ENCODE measurements around the gene SIRT7. TPM values are rescaled to one million over a fixed set of nuclear protein-coding genes. Genes with fewer than 3 reads are reported as not detected.

The SIRT7 gene
- total and polyA plus RNA-seq, 9 donors, result 3.4 to 17.7 (median 15.2) TPM

- intact Hi-C loops (cut with DNase I), result no loop called here
- H3K27ac ChIP-seq, result no peak overlapping the region
- 41 to 46% (median 42%) methylated on average over 21 of the region's 21 CpGs for WGBS, 3 donors
- H3K9me3 ChIP-seq, result no peaks in the 10 kb centered on the region
- no peaks in the 10 kb centered on the region for H3K36me3 ChIP-seq
- DNase-seq, result no peak
- no peaks in the 10 kb centered on the region for H3K27me3 ChIP-seq
- H3K4me1 ChIP-seq (ENCODE audit: insufficient read depth), result peaks cover 2% of the 10 kb centered on the region
- TF ChIP-seq POLR2A (IDR thresholded peaks at IDR 0.05) (no peak), CTCF (IDR thresholded peaks at IDR 0.05) (no peak), EP300 (IDR thresholded peaks at IDR 0.05) (no peak)
- H3K4me3 ChIP-seq, result no peak overlapping the region
Observed at GRCh38 chr17:81901167-81902022, 16.6 kb downstream of the SIRT7 start.

GRCh38 chr17:81900181-81900820 is 17.7 kb downstream of the SIRT7 start:
- DNase-seq, result no peak
- H3K27me3 ChIP-seq, result no peaks in the 10 kb centered on the region
- no peaks in the 10 kb centered on the region for H3K36me3 ChIP-seq
- no peaks in the 10 kb centered on the region for H3K9me3 ChIP-seq
- H3K4me1 ChIP-seq (ENCODE audit: insufficient read depth), result peaks cover 2% of the 10 kb centered on the region
- no peak for TF ChIP-seq POLR2A (IDR thresholded peaks at IDR 0.05)
- TF ChIP-seq EP300 (IDR thresholded peaks at IDR 0.05), result no peak
- no peak for TF ChIP-seq CTCF (IDR thresholded peaks at IDR 0.05)
- 62 to 74% (median 68%) methylated on average over 16 to 18 of the region's 18 CpGs for WGBS, 3 donors
- intact Hi-C loops (cut with DNase I), result no loop called here
- no peak overlapping the region for H3K4me3 ChIP-seq
- H3K27ac ChIP-seq, result no peak overlapping the region

- DNase-seq, result no peak
- Histone ChIP-seq H3K36me3 (no peaks in the 10 kb centered on the region), H3K4me3 (no peak overlapping the region), H3K4me1 (ENCODE audit: insufficient read depth) (peaks cover 2% of the 10 kb centered on the region), H3K9me3 (no peaks in the 10 kb centered on the region), H3K27me3 (no peaks in the 10 kb centered on the region), H3K27ac (no peak overlapping the region)
- intact Hi-C loops (cut with DNase I), result no loop called here
- TF ChIP-seq POLR2A (IDR thresholded peaks at IDR 0.05) (no peak), EP300 (IDR thresholded peaks at IDR 0.05) (no peak), CTCF (IDR thresholded peaks at IDR 0.05) (no peak)
- WGBS, 3 donors, result 86 to 88% (median 87%) methylated on average over 19 to 22 of the region's 22 CpGs
Observed at GRCh38 chr17:81899514-81900166, 18.3 kb downstream of the SIRT7 start.

GRCh38 chr17:81898885-81899284 is 19.1 kb downstream of the SIRT7 start:
- DNase-seq, result no peak
- no peaks in the 10 kb centered on the region for H3K9me3 ChIP-seq
- no peaks in the 10 kb centered on the region for H3K27me3 ChIP-seq
- intact Hi-C loops (cut with DNase I), result no loop called here
- TF ChIP-seq POLR2A (IDR thresholded peaks at IDR 0.05) (no peak), CTCF (IDR thresholded peaks at IDR 0.05) (no peak), EP300 (IDR thresholded peaks at IDR 0.05) (no peak)
- no peaks in the 10 kb centered on the region for H3K36me3 ChIP-seq
- no peak overlapping the region for H3K4me3 ChIP-seq
- 80 to 89% (median 86%) methylated on average over 9 of the region's 9 CpGs for WGBS, 3 donors
- peaks cover 2% of the 10 kb centered on the region for H3K4me1 ChIP-seq (ENCODE audit: insufficient read depth)
- no peak overlapping the region for H3K27ac ChIP-seq

Data from ovary (tissue), 9 donors.